ENCODE data around the gene FAM156B. TPM values are rescaled to one million over a fixed set of nuclear protein-coding genes. Genes with fewer than 3 reads are reported as not detected.
"Not testable (repeated sequence)": the region's sequence is repeated elsewhere in the genome, so short reads cannot be mapped to it uniquely, and the experiment has no call there.

Gene FAM156B
- 6.4 TPM for total RNA-seq
- long read RNA-seq, partial matches to known transcripts = 2 of 18 reads
- long read RNA-seq, other reads (novel, unspliced or antisense) = 8 of 18 reads

GRCh38 chrX:52896855-52897709 lies at the start of gene FAM156B:
TSS of gene FAM156B (plus strand) at chrX:52897330. CDS start at chrX:52907226, 9,896 bp downstream.
- DNase-seq (ENCODE audit: low spot score); intact Hi-C loops (cut with DNase I): not testable (repeated sequence)

DNA sequence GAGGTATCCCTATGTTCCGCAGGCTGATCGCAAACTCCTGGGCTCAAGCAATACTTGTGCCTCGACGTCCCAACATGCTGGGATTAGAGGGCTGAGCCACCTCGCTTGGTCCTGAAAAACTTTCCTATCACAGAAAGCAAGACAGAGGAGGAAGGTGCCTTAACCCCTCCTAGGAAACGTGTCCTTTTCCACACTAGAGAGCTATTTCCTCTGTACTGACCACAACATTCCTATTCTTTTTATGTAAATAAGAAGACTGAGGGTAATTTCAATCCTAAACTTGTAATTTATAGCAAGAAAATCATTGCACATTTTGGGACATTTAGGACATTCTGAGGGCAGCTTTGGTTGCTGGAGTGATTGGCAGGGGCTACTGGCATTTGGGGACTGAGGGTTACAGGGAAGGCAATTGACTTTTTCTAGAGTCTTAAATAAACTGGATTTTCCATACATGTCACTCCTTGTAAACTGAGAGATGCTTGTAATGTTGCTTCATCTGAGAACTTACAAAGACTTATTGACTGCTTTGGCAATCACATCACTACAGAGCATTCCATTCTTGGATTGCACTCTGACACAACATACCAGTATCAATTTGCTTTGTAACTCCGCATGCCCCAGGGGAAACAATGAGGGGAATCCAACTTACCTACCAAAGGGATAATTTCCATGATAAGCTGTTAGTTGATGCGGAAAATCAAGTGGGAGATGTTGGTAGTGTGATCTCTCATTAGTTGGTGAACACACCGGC lies 44.8 kb upstream of the FAM156B start:
- intact Hi-C loops (cut with DNase I) = no loop called here
- DNase-seq (ENCODE audit: low spot score) = no peak

DNA sequence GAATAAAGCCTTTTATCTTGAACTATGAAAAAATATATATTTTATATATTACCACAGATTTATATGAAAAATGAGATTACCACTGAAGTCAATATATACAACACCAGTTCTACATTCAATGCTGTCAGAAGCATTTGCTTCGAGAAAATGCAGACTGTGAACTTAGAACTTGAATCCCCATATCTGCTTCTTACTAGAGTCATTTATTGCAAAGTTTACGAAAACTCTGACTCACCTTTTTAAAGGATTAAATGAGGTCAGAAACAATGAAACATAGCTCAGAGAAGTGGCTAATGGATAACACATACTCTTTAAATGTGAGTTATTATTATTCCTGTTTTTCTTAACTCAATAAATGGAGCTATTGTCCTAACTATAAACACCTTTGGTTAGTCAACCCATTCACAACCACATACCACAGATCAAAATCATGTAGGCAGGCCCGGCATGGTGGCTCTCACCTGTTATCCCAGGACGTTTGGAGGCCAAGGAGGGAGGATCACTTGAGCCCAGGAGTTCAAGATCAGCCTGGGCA lies 40.1 kb upstream of the FAM156B start:
- DNase-seq (ENCODE audit: low spot score); intact Hi-C loops (cut with DNase I): not testable (repeated sequence)

GRCh38 chrX:52865343-52865998 lies 31.7 kb upstream of the FAM156B start:
- intact Hi-C loops (cut with DNase I) = no loop called here
- no peak for DNase-seq (ENCODE audit: low spot score)

GRCh38 chrX:52867610-52868348 lies 29.4 kb upstream of the FAM156B start, which contains the start of gene XAGE3:
TSS of gene XAGE3 (minus strand) at chrX:52868083. CDS start at chrX:52867133, 950 bp downstream.
- no peak for DNase-seq (ENCODE audit: low spot score)
- intact Hi-C loops (cut with DNase I) = no loop called here

DNA sequence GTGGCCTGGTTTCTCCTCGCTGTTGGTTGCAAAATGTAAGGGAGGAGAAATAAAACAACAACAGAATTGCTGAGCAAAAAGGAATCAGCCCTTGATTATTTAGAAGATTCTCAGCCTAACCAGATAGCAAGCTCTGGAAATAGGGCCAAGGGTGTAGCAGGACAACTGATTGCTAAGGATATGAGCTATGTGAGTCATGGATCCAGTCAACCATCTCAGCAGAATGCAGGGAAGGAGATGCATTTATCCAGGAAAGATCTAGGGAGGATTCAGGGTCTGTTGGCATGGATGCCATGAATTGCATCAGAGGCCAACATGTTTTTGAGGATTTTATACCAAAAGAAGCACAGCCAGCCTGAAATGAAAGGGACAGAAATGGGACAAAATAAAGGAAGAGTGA lies 27.1 kb upstream of the FAM156B start:
- DNase-seq (ENCODE audit: low spot score) = no peak
- intact Hi-C loops (cut with DNase I) = no loop called here

- DNase-seq (ENCODE audit: low spot score); intact Hi-C loops (cut with DNase I): not testable (repeated sequence)
Measured at GRCh38 chrX:52873825-52874224, 23.3 kb upstream of the FAM156B start.

DNA sequence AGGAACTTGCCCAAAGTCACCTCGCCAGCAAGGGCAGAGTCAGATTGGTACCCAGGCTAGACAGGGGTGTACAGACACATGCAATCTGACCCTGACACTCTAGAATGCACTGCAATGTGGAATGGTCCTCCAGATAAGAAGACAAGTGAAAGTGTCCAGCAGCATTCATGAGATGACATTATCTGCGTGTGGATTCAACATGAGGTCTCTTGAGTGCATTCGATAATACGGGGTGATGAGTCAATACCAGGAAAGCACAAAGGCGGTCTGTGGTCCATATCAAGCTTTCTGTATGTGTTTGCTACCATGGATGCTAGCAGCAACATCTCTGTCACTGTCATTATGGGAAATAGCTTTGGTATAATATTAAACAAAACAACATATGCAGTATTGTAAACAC lies 22.5 kb upstream of the FAM156B start:
- intact Hi-C loops (cut with DNase I) = no loop called here
- no peak for DNase-seq (ENCODE audit: low spot score)

- DNase-seq (ENCODE audit: low spot score); intact Hi-C loops (cut with DNase I): not testable (repeated sequence)
Measured at GRCh38 chrX:52875436-52875835, 21.7 kb upstream of the FAM156B start.

DNA sequence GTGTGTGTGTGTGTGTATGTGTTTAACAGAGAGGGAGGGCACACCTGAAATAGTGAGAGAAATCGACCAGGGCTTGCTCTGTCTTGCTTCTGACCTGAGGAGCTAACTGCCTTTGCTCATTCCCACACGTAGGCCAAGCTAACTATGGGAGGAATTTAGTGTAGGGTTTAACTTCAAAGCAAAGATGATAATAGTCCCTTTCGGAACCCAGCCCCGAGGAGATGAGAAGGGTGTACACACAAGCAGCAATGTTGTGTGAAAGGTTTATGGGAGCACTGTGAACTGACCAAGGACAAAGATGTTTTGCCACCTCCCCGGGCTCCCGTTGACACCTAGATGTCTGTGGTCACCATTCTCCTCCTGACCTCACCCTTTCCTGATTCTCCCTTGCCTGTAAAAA lies 20.7 kb upstream of the FAM156B start:
- intact Hi-C loops (cut with DNase I); DNase-seq (ENCODE audit: low spot score): not testable (repeated sequence)

DNA sequence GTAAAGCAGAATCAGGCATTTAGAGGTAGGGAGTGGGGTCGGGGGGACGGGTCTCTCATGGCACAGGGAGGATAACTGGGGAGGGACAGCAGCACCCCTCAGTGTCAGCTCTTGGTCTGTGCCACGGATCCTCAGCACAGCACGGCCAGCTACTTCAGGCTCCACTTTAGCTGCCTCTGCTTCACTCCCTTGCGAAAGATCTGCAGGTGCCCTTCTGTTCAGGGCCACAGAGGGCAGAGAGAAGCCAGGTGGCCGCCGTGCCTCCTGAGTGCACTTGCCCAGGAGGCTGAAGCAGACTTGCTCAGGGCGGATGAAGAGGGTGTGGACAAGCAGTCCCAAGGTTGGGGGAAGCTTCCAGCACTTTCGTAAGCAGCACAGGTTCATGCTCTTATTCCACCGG lies 9.7 kb upstream of the FAM156B start:
- DNase-seq (ENCODE audit: low spot score); intact Hi-C loops (cut with DNase I): not testable (repeated sequence)

- DNase-seq (ENCODE audit: low spot score); intact Hi-C loops (cut with DNase I): not testable (repeated sequence)
Measured at GRCh38 chrX:52888090-52888489, 9.0 kb upstream of the FAM156B start.

DNA sequence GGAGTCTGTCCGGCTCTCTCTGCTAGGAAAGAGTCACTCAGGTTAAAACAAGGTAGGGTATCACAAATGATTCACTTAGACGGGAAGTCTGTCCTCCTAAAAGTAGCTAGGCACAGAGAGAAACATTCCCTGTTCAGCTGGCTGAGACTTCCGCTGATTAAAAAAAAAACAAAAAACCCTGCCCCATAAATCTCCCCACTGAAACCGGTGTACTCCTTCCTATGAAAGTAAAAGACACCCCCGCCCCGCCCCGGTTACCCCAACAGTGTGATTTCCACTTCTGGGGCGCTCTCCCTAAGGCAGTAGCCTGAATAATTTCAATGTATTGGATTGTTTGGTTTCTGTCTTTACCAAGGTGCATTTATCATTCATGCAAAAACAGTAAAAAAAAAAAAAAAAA lies 692 bp upstream of the FAM156B start:
- DNase-seq (ENCODE audit: low spot score); intact Hi-C loops (cut with DNase I): not testable (repeated sequence)

GRCh38 chrX:52905531-52905930 lies 8.4 kb downstream of the FAM156B start:
- not testable (repeated sequence) for DNase-seq (ENCODE audit: low spot score)

DNA sequence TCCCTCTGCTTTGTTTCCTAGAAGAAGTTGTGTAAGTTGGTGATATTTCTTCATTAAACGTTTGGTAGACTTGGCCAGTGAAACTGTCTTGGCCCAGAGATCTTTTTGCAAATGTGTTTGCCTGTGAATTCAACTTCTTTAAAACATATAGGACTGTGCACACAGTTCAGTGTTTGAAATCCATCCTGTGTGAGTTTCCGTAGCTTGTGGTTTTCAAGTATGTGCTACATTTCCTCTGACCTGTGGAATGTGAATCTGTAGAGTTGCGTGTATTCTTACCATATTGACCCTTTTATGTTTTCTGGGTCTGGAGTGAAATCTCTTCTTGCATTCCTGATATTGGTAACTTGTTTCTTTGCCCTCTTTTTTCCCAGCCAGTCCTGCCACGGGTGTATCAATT lies 8.9 kb downstream of the FAM156B start:
- DNase-seq (ENCODE audit: low spot score); intact Hi-C loops (cut with DNase I): not testable (repeated sequence)

More at GRCh38 chrX:52905531-52905930, 8.4 kb downstream of the FAM156B start:
- intact Hi-C loops (cut with DNase I) = not testable (repeated sequence)

DNA sequence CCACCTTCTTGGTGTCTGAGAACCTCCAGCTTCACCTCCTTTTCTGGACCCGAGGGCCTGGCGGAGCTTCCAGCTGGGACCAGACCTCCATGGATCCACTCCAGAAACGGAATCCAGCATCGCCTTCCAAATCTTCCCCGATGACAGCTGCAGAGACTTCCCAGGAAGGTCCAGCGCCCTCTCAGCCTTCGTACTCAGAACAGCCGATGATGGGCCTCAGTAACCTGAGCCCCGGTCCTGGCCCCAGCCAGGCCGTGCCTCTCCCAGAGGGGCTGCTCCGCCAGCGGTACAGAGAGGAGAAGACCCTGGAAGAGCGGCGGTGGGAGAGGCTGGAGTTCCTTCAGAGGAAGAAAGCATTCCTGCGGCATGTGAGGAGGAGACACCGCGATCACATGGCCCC lies 10.0 kb downstream of the FAM156B start:
- DNase-seq (ENCODE audit: low spot score); intact Hi-C loops (cut with DNase I): not testable (repeated sequence)

DNA sequence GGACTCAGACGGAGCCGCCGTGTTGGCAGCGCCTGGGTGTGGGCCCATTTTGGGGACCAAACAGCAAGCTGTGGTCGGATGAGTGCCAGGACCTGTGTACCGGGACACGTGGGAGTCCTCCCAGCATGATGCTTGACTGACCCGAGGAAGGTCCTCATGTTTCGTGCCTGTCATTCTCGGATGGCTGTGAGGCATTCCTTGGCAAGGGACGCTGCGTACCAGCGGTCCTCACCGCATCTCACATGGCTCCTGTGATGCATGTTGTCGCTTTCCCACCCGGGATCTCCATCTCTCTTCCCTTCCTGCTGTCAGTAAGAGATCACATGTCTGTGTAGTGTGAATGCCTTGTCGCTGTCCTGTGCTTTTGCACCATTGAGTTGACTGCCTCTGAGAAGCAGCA lies 10.8 kb downstream of the FAM156B start:
- intact Hi-C loops (cut with DNase I); DNase-seq (ENCODE audit: low spot score): not testable (repeated sequence)

- intact Hi-C loops (cut with DNase I); DNase-seq (ENCODE audit: low spot score): not testable (repeated sequence)
Measured at GRCh38 chrX:52909313-52909969, 12.3 kb downstream of the FAM156B start.
